Left lung (tissue), 10 donors: Measurements from ENCODE around the gene C2orf49. TPM values are rescaled to one million over a fixed set of nuclear protein-coding genes. Genes with fewer than 3 reads are reported as not detected.

ENCODE experiments used
- ATAC-seq: fragments of 200-7000 bp; cut with Tn5 transposase; one replicate; pipeline ENCODE4 v1.9.1; 2020; ENCODE audit warnings: moderate library complexity
- DNase-seq, 4 donors: peaks; one replicate each; pipeline ENCODE4 v3.0.0-alpha.2; 2013 to 2020
- H3K27ac ChIP-seq, 2 donors: fragments of 200-600 bp; sonication (generic) in 1 of 2; one replicate each; pipeline versions ENCODE4 v1.5.0 to v1.8.0; 2020 to 2021
- H3K27me3 ChIP-seq, 2 donors: fragments of 200-600 bp; sonication (generic) in 1 of 2; one replicate each; pipeline versions ENCODE4 v1.5.0 to v1.8.0; 2020 to 2021
- H3K36me3 ChIP-seq, 2 donors: fragments of 200-600 bp; sonication (generic) in 1 of 2; one replicate each; pipeline versions ENCODE4 v1.5.0 to v1.8.0; 2020 to 2021
- H3K4me1 ChIP-seq, 2 donors: fragments of 200-600 bp; one replicate each; pipeline ENCODE4 v1.8.0; 2021
- H3K4me3 ChIP-seq, 2 donors: fragments of 200-600 bp; sonication (generic) in 1 of 2; one replicate each; pipeline versions ENCODE4 v1.5.0 to v1.8.0; 2020 to 2021; ENCODE audit warnings: mild to moderate bottlenecking in 1 of 2
- H3K9me3 ChIP-seq, 2 donors: fragments of 200-600 bp; sonication (generic) in 1 of 2; one replicate each; pipeline versions ENCODE4 v1.5.0 to v1.8.0; 2020 to 2021
- CTCF ChIP-seq, 2 donors: fragments of 200-600 bp; sonication (generic) in 1 of 2; IDR thresholded peaks; one replicate each; pipeline versions ENCODE4 v1.5.0 to v1.8.0; 2021; ENCODE audit warnings: antibody characterized with exemption in 2 of 2
- intact Hi-C, 2 donors: fragments of 100-400 bp; cut with DNase I; formaldehyde crosslinking; loops; one replicate each; pipeline versions ENCODE4 v1.11.2 to v1.14.2; 2022
- polyA plus RNA-seq, 6 donors: library from polyadenylated mRNA; unstranded; fragments of 120-200 nt; gene quantifications; one replicate each; pipeline ENCODE4 v1.2.1, GENCODE V29; 2013; ENCODE audit not compliant: insufficient read length in 6 of 6
- total RNA-seq, 2 donors: library from RNA; stranded (reverse); fragmentation: NEBNext Ultra II Directional; extraction: Animal tissue kit (Norgen Biotek cat#: 25700); gene quantifications; one replicate each; pipeline ENCODE4 v1.2.1, GENCODE V29; 2021
- donor health status: DM: no; HTN: yes; CAD: no.
- donor health status: DM: no; HTN: no; CAD: no.

C2orf49 gene
- total and polyA plus RNA-seq, 8 donors, result 15.7 to 29.8 (median 25.3) TPM

GRCh38 chr2:105298017-105298416 lies 39.3 kb upstream of the C2orf49 start:
- no peak overlapping the region for H3K27ac ChIP-seq
- H3K4me3 ChIP-seq, result no peak overlapping the region
- intact Hi-C loops, result no loop called here
- peaks cover 0 to 62% of the 10 kb centered on the region in 2 donors for H3K36me3 ChIP-seq
- no peaks in the 10 kb centered on the region for H3K27me3 ChIP-seq
- ATAC-seq, result no peak
- no peaks in the 10 kb centered on the region for H3K9me3 ChIP-seq
- no peak for DNase-seq
- no peaks in the 10 kb centered on the region for H3K4me1 ChIP-seq
- no peak for TF ChIP-seq CTCF (IDR thresholded peaks at IDR 0.05)

- Histone ChIP-seq H3K4me3 (no peak overlapping the region), H3K9me3 (no peaks in the 10 kb centered on the region), H3K27me3 (no peaks in the 10 kb centered on the region), H3K4me1 (no peaks in the 10 kb centered on the region), H3K36me3 (peaks cover 0 to 51% of the 10 kb centered on the region in 2 donors), H3K27ac (no peak overlapping the region)
- intact Hi-C loops, result no loop called here
- no peak for TF ChIP-seq CTCF (IDR thresholded peaks at IDR 0.05)
- DNase-seq, result no peak
- ATAC-seq, result no peak
These were observed 38.0 kb upstream of the C2orf49 start for GRCh38 chr2:105299290-105299689.

GRCh38 chr2:105301646-105302045 lies 35.7 kb upstream of the C2orf49 start:
- ATAC-seq, result no peak
- H3K4me1 ChIP-seq, result no peaks in the 10 kb centered on the region
- no peaks in the 10 kb centered on the region for H3K27me3 ChIP-seq
- no peak for DNase-seq
- no peak for TF ChIP-seq CTCF (IDR thresholded peaks at IDR 0.05)
- no peak overlapping the region for H3K4me3 ChIP-seq
- H3K27ac ChIP-seq, result no peak overlapping the region
- peaks cover 0 to 48% of the 10 kb centered on the region in 2 donors for H3K36me3 ChIP-seq
- intact Hi-C loops, result no loop called here
- no peaks in the 10 kb centered on the region for H3K9me3 ChIP-seq

GRCh38 chr2:105307146-105307545 lies 30.2 kb upstream of the C2orf49 start:
- intact Hi-C loops, result no loop called here
- ATAC-seq, result no peak
- no peak overlapping the region for H3K4me3 ChIP-seq

GRCh38 chr2:105307550-105307949 lies 29.8 kb upstream of the C2orf49 start:
- H3K27ac ChIP-seq, result no peak overlapping the region
- H3K36me3 ChIP-seq, result peaks cover 0 to 43% of the 10 kb centered on the region in 2 donors
- peak in 1 of 4 donors; percentile 73 for DNase-seq
- H3K9me3 ChIP-seq, result no peaks in the 10 kb centered on the region
- H3K4me1 ChIP-seq, result peaks cover 0 to 10% of the 10 kb centered on the region in 2 donors
- no peak for ATAC-seq
- no peak for TF ChIP-seq CTCF (IDR thresholded peaks at IDR 0.05)
- intact Hi-C loops, result no loop called here
- no peaks in the 10 kb centered on the region for H3K27me3 ChIP-seq
- H3K4me3 ChIP-seq, result no peak overlapping the region

More at GRCh38 chr2:105307146-105307545, 30.2 kb upstream of the C2orf49 start:
- Histone ChIP-seq H3K4me1 (peaks cover 0 to 10% of the 10 kb centered on the region in 2 donors), H3K27me3 (no peaks in the 10 kb centered on the region), H3K36me3 (peaks cover 0 to 43% of the 10 kb centered on the region in 2 donors), H3K9me3 (no peaks in the 10 kb centered on the region), H3K27ac (no peak overlapping the region)
- DNase-seq, result no peak
- TF ChIP-seq CTCF (IDR thresholded peaks at IDR 0.05), result no peak
